HG03064 (cell line): ENCODE results near the gene ERRFI1.
"Not testable (repeated sequence)": the region's sequence is repeated elsewhere in the genome, so short reads cannot be mapped to it uniquely, and the experiment has no call there.

Source experiments
- ATAC-seq: cut with Tn5 transposase; IDR thresholded peaks from one replicate; pipeline ENCODE4 v1.9.1; 2021; ENCODE audit warnings: low read depth; ENCODE audit not compliant: unreplicated experiment

ERRFI1 gene, protein sequence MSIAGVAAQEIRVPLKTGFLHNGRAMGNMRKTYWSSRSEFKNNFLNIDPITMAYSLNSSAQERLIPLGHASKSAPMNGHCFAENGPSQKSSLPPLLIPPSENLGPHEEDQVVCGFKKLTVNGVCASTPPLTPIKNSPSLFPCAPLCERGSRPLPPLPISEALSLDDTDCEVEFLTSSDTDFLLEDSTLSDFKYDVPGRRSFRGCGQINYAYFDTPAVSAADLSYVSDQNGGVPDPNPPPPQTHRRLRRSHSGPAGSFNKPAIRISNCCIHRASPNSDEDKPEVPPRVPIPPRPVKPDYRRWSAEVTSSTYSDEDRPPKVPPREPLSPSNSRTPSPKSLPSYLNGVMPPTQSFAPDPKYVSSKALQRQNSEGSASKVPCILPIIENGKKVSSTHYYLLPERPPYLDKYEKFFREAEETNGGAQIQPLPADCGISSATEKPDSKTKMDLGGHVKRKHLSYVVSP

DNA sequence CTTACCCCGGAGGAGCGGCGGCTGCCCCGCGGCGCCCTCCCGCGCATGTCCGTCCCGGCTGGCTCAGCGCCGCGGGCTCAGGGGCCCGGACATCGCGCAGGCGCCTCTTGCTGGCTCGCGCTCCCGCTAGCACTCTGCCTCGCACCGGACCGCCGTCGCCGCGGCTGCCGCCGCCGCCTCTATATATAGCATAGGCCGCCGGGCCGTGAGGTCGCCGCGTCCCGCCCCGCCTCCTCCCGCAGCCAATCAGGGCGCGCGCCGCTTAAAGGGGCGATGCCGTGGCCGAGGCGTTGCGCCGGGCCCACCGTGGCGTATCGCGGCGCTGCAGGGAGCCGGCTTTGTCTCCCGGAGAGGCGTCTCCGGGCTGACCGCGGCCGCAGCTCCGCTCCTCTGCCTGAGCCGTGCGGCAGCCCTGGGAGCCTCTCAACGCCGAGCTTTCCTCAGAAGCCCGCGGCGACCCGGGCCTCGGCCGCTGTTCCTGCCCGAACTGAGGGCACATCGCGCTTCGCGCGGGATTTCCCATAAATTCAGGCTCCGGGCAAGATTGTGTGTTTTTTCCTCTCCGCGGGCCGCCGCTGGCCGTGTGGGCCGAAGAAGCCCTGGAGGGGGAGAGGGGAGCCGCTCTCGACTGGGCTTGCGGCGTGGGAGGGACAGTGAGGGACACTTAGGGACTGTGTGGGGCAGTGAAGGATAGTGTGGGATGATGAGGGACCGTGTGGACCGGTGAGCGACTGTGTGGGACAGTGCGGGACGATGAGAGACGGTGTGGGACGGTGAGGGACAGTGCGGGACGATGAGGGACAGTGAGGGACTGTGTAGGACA lies at the start of gene ERRFI1:
TSS of gene ERRFI1 (minus strand) at position 157 of the 823 bp plus-strand sequence. CDS start 10,690 bp downstream, outside the sequence.
- peak; percentile 78 for ATAC-seq

DNA sequence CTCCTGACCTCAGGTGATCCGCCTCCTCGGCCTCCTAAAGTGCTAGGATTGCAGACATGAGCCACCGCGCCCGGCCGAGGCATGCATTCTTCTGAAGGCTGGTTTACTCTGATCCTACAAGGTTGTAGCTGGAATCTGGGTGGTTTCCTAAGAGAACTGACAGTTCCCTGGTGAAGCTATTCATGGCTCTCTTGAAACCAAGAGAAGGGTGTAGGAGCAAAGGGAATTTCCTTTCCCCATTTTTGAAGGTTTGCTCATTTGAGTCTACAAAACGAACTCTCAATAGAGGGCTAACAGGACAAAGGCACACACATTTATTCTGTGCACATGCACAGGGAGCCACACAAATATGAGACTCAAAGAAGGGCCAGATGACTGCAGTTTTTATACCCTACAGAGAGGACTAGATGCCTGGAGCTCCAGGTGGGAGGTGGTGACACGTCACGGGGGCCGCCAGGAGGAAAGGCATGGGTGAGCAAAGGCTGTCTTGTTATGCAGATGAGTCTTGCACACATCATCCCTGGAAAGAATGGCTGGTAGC lies 49.5 kb upstream of the ERRFI1 start:
- ATAC-seq, result no peak

DNA sequence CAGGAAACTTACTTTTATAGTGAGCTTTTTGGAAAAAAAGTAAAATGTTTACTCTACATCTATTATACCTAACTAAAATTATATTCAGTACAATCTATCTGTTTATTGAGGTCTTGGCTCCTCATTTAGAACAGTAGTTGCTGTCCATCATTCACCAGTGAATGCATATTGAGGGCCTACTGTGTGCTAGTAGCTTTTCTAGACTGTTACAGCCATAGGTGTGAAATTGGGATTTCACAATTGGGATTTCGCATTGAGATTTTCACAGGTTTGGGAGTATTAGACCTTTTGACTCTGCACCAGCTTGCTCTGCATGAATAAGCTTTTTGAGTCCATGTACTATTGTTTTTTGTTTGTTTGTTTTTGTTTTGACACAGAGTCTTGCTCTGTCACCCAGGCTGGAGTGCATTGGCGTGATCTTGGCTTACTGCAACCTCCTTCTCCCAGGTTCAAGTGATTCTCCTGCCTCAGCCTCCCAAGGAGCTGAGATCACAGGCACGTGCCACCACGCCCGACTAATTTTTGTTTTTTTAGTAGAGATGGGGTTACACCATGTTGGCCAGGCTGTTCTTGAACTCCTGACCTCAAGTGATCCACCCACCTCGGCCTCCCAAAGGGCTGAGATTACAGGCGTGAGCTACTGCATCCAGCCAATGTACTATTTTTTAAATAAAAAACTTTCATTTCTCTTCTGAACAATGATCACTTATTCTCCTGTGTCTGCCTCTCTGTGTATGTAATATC lies 47.2 kb upstream of the ERRFI1 start:
- ATAC-seq, result no peak

DNA sequence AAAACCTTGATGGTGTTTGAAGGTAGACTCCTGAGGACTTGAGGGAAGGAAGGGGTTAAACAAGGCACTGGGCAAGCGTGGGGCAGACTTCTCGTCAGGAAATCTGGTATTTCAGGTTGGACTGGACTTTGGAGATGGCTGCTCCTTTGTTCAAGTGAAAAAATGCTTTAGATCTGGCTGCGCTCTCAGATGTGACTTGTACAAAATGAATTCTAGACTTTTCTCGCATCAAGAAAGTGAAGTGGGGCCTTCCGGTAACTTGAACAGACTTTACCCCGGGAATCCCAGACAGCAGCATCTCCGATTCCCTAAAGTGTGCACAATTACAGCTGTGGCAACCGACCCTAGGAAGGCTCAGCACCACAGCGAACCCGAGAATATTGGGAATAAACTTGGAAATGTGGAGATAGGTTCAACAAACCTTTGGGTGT lies 44.3 kb upstream of the ERRFI1 start:
- ATAC-seq, result no peak

DNA sequence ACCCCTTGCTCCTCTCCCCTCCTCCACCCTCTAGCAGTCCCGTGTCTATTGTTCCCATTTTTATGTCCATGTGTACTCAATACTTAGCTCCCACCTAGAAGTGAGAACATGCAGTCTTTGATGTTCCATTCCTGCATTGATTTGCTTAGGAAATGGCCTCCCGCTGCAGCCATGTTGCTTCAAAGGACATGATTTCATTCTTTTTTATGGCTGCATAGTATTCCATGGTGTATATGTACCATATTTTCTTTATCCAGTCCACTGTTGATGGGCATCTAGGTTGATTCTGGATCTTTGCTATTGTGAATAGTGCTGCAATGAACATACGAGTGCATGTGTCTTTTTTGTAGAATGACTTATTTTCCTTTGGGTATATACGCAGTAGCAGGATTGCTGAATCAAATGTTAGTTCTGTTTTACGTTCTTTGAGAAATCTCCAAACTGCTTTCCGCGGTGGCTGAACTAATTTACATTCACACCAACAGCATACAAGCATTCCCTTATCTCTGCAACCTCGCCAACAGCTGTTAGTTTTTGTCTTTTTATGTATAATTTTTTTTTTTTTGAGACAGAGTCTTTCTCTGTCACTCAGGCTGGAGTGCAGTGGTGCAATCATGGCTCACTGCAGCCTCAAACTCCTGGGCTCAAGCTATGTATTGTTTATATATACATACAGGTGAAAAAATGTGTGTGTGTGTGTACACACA lies 43.7 kb upstream of the ERRFI1 start:
- not testable (repeated sequence) for ATAC-seq

DNA sequence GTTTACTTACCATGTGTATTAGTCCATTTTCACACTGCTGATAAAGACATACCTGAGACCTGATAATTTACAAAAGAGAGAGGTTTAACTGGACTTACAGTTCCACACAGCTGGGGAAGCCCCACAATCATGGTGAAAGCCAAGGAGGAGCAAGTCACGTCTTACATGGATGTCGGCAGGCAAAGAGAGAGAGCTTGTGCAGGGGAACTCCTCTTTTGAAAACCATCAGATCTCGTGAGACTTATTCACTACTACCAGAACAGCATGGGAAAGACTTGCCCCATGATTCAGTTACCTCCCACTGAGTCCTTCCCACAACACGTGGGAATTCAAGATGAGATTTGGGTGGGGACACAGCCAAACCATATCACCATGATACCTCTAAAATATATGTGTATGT lies 39.3 kb upstream of the ERRFI1 start:
- ATAC-seq, result no peak

DNA sequence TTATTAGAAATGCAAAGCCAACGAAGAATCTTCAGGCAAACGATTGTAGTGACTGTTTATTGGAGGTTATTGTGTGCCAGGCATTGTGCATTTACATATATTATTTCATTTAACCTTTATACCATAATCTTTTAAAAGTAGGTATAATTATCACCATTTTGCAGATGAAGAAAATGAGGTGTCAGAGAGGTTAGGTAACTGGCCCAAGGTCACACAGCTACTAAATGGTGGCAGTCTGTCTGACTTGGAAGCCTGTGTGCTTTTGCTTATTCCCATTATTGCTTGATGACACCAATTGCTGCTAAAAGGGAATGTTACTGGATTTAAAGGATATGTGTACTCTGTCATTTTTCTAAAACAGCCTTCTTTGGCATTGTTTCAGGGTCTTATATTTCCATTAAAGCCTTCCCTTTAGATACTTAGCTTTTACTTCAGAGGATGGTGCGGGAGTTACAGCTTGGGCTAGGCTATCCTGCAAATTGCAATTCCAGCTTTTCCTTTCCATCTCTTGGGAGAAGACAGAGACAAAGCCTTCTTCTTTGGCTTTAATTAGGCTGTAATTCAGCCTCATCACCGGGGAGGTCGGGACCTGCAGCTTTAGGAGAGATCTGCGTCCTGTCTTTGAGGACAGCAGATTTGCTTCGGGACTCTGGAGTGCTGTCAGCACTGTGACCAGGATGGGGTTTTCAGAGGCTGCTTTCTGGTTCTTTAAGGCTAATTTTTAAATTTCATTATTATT lies 37.4 kb upstream of the ERRFI1 start:
- no peak for ATAC-seq

DNA sequence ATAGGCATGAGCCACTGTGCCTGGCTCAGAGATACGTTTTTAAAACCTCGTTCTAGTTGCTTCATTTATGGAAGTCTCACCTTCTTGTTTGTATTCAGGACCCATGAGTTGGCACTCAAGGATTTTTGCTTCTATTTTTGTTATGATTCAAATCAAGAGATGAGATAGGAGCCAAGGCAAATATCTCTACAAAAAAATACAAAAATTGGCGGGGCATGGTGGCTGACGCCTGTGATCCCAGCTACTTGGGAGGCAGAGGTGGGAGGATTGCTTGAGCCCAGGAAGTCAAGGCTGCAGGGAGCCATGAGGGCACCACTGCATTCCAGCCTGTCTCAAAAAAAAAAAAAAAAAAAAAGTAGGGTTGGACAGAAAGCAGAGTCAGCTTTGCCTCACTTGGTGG lies 36.8 kb upstream of the ERRFI1 start:
- no peak for ATAC-seq

DNA sequence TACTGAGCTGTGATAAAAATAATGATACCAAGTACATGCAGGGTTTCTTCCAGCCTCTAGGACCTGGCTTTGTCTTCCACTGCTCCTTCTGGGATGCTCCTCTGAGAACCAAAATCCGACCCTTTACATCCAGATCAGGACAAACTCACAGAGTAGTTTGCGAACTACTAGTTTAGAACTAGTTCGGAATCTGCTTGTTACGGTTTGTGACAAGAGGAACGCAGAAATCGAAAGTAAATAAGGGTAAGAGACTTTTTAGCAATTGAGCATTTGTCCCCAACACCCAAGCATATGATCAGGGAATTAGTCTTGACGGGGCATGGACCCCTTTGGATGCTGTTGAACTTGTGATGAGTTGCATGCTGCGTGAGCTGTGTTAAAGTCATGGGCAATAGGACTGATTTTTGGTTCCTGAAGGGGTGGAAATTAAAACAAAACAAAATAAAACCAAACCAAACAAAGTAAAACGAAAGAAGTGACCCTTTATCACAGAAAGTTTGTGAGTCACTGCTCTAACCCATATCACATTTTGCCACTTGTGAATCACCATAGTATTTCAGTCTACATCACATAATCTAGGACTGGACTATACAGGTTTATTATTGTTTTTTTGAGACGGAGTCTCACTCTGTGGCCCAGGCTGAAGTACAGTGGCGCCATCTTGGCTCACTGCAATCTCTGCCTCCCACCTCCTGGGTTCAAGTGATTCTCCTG lies 35.7 kb upstream of the ERRFI1 start:
- no peak for ATAC-seq

DNA sequence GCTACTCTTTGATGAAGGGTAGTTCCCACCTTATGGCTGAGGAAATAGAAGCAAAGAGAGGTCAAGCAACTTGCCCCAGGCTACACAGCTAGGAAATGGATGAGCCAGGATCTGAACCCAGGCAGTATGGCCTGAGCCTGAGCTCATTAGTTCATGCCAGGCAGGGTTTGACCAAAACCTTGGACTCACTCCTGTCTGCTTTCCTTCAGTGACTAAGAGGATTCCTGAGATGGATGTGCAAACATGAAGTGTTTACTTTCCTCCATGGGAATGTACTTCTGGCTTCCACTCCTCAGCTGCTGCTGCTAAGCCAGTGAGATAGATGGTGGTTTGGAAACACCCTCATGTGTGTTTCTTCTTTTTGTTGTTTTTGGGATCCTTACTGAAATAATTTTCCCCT lies 35.1 kb upstream of the ERRFI1 start:
- no peak for ATAC-seq

DNA sequence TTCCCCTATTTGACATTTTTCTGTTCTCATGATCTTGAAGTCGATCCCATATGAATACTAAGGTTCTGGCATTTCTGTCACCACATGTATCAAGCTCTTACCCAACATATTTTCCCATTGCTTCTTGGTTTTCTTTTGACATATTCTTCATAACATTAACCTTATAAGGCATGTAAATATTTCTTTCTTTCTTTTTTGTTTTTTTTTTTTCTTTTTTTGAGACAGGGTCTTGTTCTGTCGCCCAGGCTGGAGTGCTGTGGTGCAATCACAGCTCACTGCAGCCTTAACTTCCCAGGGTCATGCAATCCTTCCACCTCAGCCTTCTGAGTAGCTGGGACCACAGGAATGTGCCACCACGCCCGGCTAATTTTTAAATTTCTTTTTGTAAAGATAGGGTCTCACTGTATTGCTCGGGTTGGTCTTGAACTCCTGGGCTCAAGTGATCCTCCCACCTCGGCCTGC lies 33.1 kb upstream of the ERRFI1 start:
- ATAC-seq, result no peak

DNA sequence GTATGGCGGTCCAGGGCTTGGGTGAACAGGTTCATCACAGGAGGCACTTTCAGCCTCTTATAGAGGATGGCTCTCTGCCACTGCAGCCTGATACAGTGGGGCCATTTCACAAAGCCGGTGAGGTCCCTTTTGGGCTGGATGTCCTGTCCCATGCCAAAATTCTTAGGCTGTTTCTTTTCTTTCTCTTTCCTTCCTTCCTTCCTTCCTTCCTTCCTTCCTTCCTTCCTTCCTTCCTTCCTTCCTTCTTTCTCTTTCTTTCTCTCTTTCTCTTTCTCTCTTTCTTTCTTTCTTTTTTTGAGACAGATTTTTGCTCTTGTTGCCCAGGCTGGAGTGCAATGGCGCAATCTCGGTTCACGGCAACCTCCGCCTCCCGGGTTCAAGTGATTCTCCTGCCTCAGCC lies 31.7 kb upstream of the ERRFI1 start:
- ATAC-seq, result not testable (repeated sequence)

DNA sequence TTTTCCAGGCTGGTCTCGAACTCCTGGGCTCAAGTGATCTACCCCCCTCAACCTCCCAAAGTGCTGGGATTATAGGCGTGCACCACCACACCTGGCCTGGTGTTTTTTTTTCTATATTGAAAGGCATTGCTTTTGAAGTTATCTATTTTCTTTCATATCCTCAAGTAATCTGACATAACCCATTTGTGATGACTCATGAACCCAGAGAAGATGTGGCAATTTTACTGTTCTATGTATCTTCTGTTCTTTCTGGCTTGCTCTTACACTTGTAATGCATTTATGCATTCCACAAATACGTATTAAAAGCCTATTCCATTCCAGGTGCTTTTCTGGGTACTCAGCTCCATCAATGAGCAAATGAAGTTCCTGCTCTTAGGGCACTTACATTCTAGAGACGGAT lies 29.9 kb upstream of the ERRFI1 start:
- no peak for ATAC-seq

DNA sequence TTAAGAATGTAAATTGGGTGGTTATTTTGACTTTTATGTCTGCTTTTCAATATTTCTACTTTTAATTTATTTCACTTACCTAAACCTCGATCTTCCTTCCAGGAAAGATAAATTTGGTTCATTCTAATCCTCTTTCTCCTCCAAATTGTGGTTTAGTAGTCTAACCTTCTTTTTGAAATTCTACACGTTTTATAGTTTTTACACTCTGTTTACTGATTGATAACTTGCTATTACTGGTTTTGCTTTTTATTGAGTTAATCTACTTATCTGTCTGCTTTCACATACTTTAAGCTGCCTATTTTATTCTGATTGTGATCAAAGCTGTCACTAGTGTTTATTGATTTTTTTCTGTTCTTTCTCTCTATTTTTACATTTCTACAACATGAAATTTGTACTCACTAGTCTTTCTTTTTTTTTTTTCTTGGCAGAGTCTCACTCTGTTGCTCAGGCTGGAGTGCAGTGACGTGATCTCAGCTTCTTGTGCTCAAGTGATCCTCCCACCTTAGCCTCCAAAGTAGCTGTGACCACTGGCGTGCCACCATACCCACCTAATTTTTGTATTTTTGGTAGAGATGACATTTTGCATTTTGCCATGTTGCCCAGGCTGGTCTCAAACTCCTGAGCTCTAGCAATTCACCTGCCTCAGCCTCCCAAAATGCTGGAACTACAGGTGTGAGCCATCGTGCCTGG lies 27.9 kb upstream of the ERRFI1 start:
- no peak for ATAC-seq

DNA sequence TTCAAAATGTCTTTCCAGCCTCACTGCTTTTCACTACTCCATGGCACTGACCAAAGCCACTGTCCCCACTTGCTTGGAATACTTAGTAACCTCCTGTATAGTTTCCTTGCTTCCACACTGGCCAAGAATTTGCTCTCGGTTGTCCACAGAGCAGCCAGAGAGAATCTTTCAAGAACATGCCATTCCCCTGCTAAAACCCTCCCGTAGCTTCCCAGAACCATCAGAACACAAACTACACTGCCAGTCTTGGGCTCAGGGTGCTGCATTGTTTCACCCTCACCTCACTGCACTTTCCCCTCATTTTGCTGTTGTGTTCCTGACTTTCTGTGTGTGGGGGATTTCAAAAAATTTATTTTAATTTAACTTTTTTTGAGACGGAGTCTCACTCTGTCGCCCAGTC lies 25.5 kb upstream of the ERRFI1 start:
- no peak for ATAC-seq

DNA sequence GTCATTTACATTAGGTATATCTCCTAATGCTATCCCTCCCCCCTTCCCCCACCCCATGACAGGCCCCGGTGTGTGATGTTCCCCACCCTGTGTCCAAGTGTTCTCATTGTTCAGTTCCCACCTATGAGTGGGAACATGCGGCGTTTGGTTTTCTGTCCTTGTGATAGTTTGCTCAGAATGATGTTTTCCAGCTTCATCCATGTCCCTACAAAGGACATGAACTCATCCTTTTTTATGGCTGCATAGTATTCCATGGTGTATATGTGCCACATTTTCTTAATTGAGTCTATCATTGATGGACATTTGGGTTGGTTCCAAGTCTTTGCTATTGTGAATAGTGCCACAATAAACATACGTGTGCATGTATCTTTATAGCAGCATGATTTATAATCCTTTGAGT lies 23.1 kb upstream of the ERRFI1 start:
- ATAC-seq, result not testable (repeated sequence)

DNA sequence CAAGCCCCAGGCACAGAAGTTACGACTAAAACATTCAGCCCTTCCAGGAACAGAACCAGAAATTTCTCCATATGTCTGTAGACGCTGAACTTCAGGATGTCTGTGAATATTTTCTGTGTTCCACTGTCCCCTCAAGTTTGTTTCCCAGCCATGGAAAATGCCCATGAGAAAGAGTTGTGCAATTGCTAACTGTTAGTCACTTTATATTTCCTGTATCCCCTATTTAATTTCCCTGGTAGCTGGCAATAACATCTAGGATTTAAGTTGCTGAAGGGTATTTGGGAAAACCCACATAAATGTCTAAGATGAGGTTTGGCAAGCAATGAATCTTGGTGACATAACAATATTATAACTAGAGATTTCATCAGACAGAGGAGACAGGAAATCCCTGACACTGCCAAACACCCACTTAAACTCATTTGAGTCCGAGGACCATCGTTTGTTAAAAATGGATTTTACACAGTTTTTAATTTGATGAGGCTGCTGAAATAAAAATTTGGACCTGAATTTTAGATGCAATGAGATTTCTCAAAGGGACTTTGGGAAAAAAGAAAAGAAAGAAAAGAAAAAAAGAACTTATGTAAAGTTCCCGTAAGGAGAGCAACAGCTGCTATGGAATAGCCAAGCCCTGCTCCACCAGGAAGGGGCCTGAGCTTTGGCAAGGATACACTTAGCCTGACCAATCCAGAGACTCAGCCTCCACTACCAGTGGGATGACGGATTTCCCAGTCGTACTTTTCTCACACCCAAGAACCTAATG lies 21.8 kb upstream of the ERRFI1 start:
- no peak for ATAC-seq
